Measurements from ENCODE around the gene CAPN5.

Gene CAPN5

GRCh38 chr11:77031599-77031998 is 35.2 kb upstream of the CAPN5 start:
- Histone ChIP-seq H3K27ac (ENCODE audit: low read depth, low read length) (no peak overlapping the region), H3K9ac (ENCODE audit: low read depth in 1 of 2, low read length in 2 of 2) (no peak overlapping the region), H3K4me1 (ENCODE audit: control insufficient read depth in 1 of 2, insufficient read depth in 2 of 2, low read length in 2 of 2) (peaks cover 22 to 23% of the 10 kb centered on the region in 2 donors), H3K4me3 (ENCODE audit: low read depth in 1 of 2, low read length in 2 of 2) (no peak overlapping the region), H3K36me3 (ENCODE audit: control insufficient read depth in 1 of 2, insufficient read depth in 2 of 2, low read length in 2 of 2) (no peaks in the 10 kb centered on the region), H3K27me3 (ENCODE audit: control insufficient read depth in 1 of 2, insufficient read depth in 2 of 2, low read length in 2 of 2) (peaks cover 3 to 8% of the 10 kb centered on the region in 2 donors), H3K9me3 (ENCODE audit: control insufficient read depth in 1 of 2, low read length in 2 of 2) (no peaks in the 10 kb centered on the region)

- peak overlapping the region; percentile 1 to 73 for H3K4me3 ChIP-seq (ENCODE audit: low read depth in 1 of 2, low read length in 2 of 2)
- peaks cover 3 to 18% of the 10 kb centered on the region in 2 donors for H3K27me3 ChIP-seq (ENCODE audit: control insufficient read depth in 1 of 2, insufficient read depth in 2 of 2, low read length in 2 of 2)
- peaks cover 18 to 30% of the 10 kb centered on the region in 2 donors for H3K4me1 ChIP-seq (ENCODE audit: control insufficient read depth in 1 of 2, insufficient read depth in 2 of 2, low read length in 2 of 2)
- peak overlapping the region in 1 of 2 donors; percentile 28 for H3K9ac ChIP-seq (ENCODE audit: low read depth in 1 of 2, low read length in 2 of 2)
- H3K9me3 ChIP-seq (ENCODE audit: control insufficient read depth in 1 of 2, low read length in 2 of 2) = no peaks in the 10 kb centered on the region
- H3K27ac ChIP-seq (ENCODE audit: low read depth, low read length) = peak overlapping the region; percentile 3
- H3K36me3 ChIP-seq (ENCODE audit: control insufficient read depth in 1 of 2, insufficient read depth in 2 of 2, low read length in 2 of 2) = no peaks in the 10 kb centered on the region
These were observed 31.7 kb upstream of the CAPN5 start for GRCh38 chr11:77035039-77035438.

GRCh38 chr11:77035580-77035979 is 31.2 kb upstream of the CAPN5 start:
- Histone ChIP-seq H3K4me1 (ENCODE audit: control insufficient read depth in 1 of 2, insufficient read depth in 2 of 2, low read length in 2 of 2) (peaks cover 14 to 24% of the 10 kb centered on the region in 2 donors), H3K9ac (ENCODE audit: low read depth in 1 of 2, low read length in 2 of 2) (peak overlapping the region in 1 of 2 donors; percentile 28), H3K4me3 (ENCODE audit: low read depth in 1 of 2, low read length in 2 of 2) (peak overlapping the region; percentile 1 to 73), H3K27me3 (ENCODE audit: control insufficient read depth in 1 of 2, insufficient read depth in 2 of 2, low read length in 2 of 2) (peaks cover 3 to 14% of the 10 kb centered on the region in 2 donors), H3K36me3 (ENCODE audit: control insufficient read depth in 1 of 2, insufficient read depth in 2 of 2, low read length in 2 of 2) (no peaks in the 10 kb centered on the region), H3K9me3 (ENCODE audit: control insufficient read depth in 1 of 2, low read length in 2 of 2) (no peaks in the 10 kb centered on the region), H3K27ac (ENCODE audit: low read depth, low read length) (no peak overlapping the region)

GRCh38 chr11:77036398-77036797 is 30.4 kb upstream of the CAPN5 start:
- Histone ChIP-seq H3K27me3 (ENCODE audit: control insufficient read depth in 1 of 2, insufficient read depth in 2 of 2, low read length in 2 of 2) (peaks cover 3 to 10% of the 10 kb centered on the region in 2 donors), H3K4me3 (ENCODE audit: low read depth in 1 of 2, low read length in 2 of 2) (peak overlapping the region in 1 of 2 donors; percentile 73), H3K9me3 (ENCODE audit: control insufficient read depth in 1 of 2, low read length in 2 of 2) (no peaks in the 10 kb centered on the region), H3K9ac (ENCODE audit: low read depth in 1 of 2, low read length in 2 of 2) (peak overlapping the region in 1 of 2 donors; percentile 28), H3K4me1 (ENCODE audit: control insufficient read depth in 1 of 2, insufficient read depth in 2 of 2, low read length in 2 of 2) (peaks cover 14 to 22% of the 10 kb centered on the region in 2 donors), H3K27ac (ENCODE audit: low read depth, low read length) (no peak overlapping the region), H3K36me3 (ENCODE audit: control insufficient read depth in 1 of 2, insufficient read depth in 2 of 2, low read length in 2 of 2) (no peaks in the 10 kb centered on the region)

GRCh38 chr11:77037057-77037456 is 29.7 kb upstream of the CAPN5 start:
- H3K4me3 ChIP-seq (ENCODE audit: low read depth in 1 of 2, low read length in 2 of 2) = peak overlapping the region in 1 of 2 donors; percentile 73
- peak overlapping the region in 1 of 2 donors; percentile 28 for H3K9ac ChIP-seq (ENCODE audit: low read depth in 1 of 2, low read length in 2 of 2)
- peaks cover 14 to 22% of the 10 kb centered on the region in 2 donors for H3K4me1 ChIP-seq (ENCODE audit: control insufficient read depth in 1 of 2, insufficient read depth in 2 of 2, low read length in 2 of 2)
- H3K36me3 ChIP-seq (ENCODE audit: control insufficient read depth in 1 of 2, insufficient read depth in 2 of 2, low read length in 2 of 2) = no peaks in the 10 kb centered on the region
- no peaks in the 10 kb centered on the region for H3K9me3 ChIP-seq (ENCODE audit: control insufficient read depth in 1 of 2, low read length in 2 of 2)
- H3K27ac ChIP-seq (ENCODE audit: low read depth, low read length) = no peak overlapping the region
- peaks cover 3 to 10% of the 10 kb centered on the region in 2 donors for H3K27me3 ChIP-seq (ENCODE audit: control insufficient read depth in 1 of 2, insufficient read depth in 2 of 2, low read length in 2 of 2)

- Histone ChIP-seq H3K4me1 (ENCODE audit: control insufficient read depth in 1 of 2, insufficient read depth in 2 of 2, low read length in 2 of 2) (peaks cover 14 to 22% of the 10 kb centered on the region in 2 donors), H3K9me3 (ENCODE audit: control insufficient read depth in 1 of 2, low read length in 2 of 2) (no peaks in the 10 kb centered on the region), H3K4me3 (ENCODE audit: low read depth in 1 of 2, low read length in 2 of 2) (peak overlapping the region in 1 of 2 donors; percentile 11), H3K27ac (ENCODE audit: low read depth, low read length) (no peak overlapping the region), H3K9ac (ENCODE audit: low read depth in 1 of 2, low read length in 2 of 2) (no peak overlapping the region), H3K36me3 (ENCODE audit: control insufficient read depth in 1 of 2, insufficient read depth in 2 of 2, low read length in 2 of 2) (no peaks in the 10 kb centered on the region), H3K27me3 (ENCODE audit: control insufficient read depth in 1 of 2, insufficient read depth in 2 of 2, low read length in 2 of 2) (peaks cover 3 to 10% of the 10 kb centered on the region in 2 donors)
These were observed 28.5 kb upstream of the CAPN5 start for GRCh38 chr11:77038029-77038824.

GRCh38 chr11:77038825-77039326 is 27.9 kb upstream of the CAPN5 start:
- H3K36me3 ChIP-seq (ENCODE audit: control insufficient read depth in 1 of 2, insufficient read depth in 2 of 2, low read length in 2 of 2) = no peaks in the 10 kb centered on the region
- peaks cover 3 to 10% of the 10 kb centered on the region in 2 donors for H3K27me3 ChIP-seq (ENCODE audit: control insufficient read depth in 1 of 2, insufficient read depth in 2 of 2, low read length in 2 of 2)
- peaks cover 14 to 20% of the 10 kb centered on the region in 2 donors for H3K4me1 ChIP-seq (ENCODE audit: control insufficient read depth in 1 of 2, insufficient read depth in 2 of 2, low read length in 2 of 2)
- H3K4me3 ChIP-seq (ENCODE audit: low read depth in 1 of 2, low read length in 2 of 2) = peak overlapping the region in 1 of 2 donors; percentile 11
- no peaks in the 10 kb centered on the region for H3K9me3 ChIP-seq (ENCODE audit: control insufficient read depth in 1 of 2, low read length in 2 of 2)
- no peak overlapping the region for H3K9ac ChIP-seq (ENCODE audit: low read depth in 1 of 2, low read length in 2 of 2)
- H3K27ac ChIP-seq (ENCODE audit: low read depth, low read length) = no peak overlapping the region

GRCh38 chr11:77039491-77040400 is 27.0 kb upstream of the CAPN5 start:
- H3K9ac ChIP-seq (ENCODE audit: low read depth in 1 of 2, low read length in 2 of 2) = peak overlapping the region; percentile 28 to 40
- no peak overlapping the region for H3K27ac ChIP-seq (ENCODE audit: low read depth, low read length)
- H3K4me1 ChIP-seq (ENCODE audit: control insufficient read depth in 1 of 2, insufficient read depth in 2 of 2, low read length in 2 of 2) = peaks cover 12 to 14% of the 10 kb centered on the region in 2 donors
- H3K9me3 ChIP-seq (ENCODE audit: control insufficient read depth in 1 of 2, low read length in 2 of 2) = no peaks in the 10 kb centered on the region
- peak overlapping the region; percentile 49 to 69 for H3K4me3 ChIP-seq (ENCODE audit: low read depth in 1 of 2, low read length in 2 of 2)
- H3K27me3 ChIP-seq (ENCODE audit: control insufficient read depth in 1 of 2, insufficient read depth in 2 of 2, low read length in 2 of 2) = peaks cover 3 to 10% of the 10 kb centered on the region in 2 donors
- no peaks in the 10 kb centered on the region for H3K36me3 ChIP-seq (ENCODE audit: control insufficient read depth in 1 of 2, insufficient read depth in 2 of 2, low read length in 2 of 2)

GRCh38 chr11:77040401-77040777 is 26.4 kb upstream of the CAPN5 start:
- H3K9ac ChIP-seq (ENCODE audit: low read depth in 1 of 2, low read length in 2 of 2) = no peak overlapping the region
- no peak overlapping the region for H3K4me3 ChIP-seq (ENCODE audit: low read depth in 1 of 2, low read length in 2 of 2)
- peaks cover 6 to 12% of the 10 kb centered on the region in 2 donors for H3K27me3 ChIP-seq (ENCODE audit: control insufficient read depth in 1 of 2, insufficient read depth in 2 of 2, low read length in 2 of 2)
- peaks cover 11% of the 10 kb centered on the region in 2 donors for H3K4me1 ChIP-seq (ENCODE audit: control insufficient read depth in 1 of 2, insufficient read depth in 2 of 2, low read length in 2 of 2)
- no peak overlapping the region for H3K27ac ChIP-seq (ENCODE audit: low read depth, low read length)
- no peaks in the 10 kb centered on the region for H3K9me3 ChIP-seq (ENCODE audit: control insufficient read depth in 1 of 2, low read length in 2 of 2)
- H3K36me3 ChIP-seq (ENCODE audit: control insufficient read depth in 1 of 2, insufficient read depth in 2 of 2, low read length in 2 of 2) = no peaks in the 10 kb centered on the region
